HG02610 (cell line): ENCODE measurements around the gene ZGLP1.

Source experiments
- ATAC-seq: cut with Tn5 transposase; IDR thresholded peaks from one replicate; pipeline ENCODE4 v1.9.1; 2021; ENCODE audit warnings: mild to moderate bottlenecking, moderate library complexity; ENCODE audit not compliant: unreplicated experiment

ZGLP1 gene

GRCh38 chr19:10295305-10295846 lies 14.2 kb downstream of the ZGLP1 start:
- ATAC-seq = no peak

GRCh38 chr19:10294368-10294697 lies 15.3 kb downstream of the ZGLP1 start:
- ATAC-seq = no peak

- no peak for ATAC-seq
Observed at GRCh38 chr19:10293637-10294367, 15.8 kb downstream of the ZGLP1 start.

GRCh38 chr19:10292789-10293636 lies 16.6 kb downstream of the ZGLP1 start:
- ATAC-seq = no peak

GRCh38 chr19:10292206-10292788 lies 17.3 kb downstream of the ZGLP1 start:
- ATAC-seq = peak; percentile 40

- no peak for ATAC-seq
Observed at GRCh38 chr19:10291554-10292205, 17.9 kb downstream of the ZGLP1 start.

- no peak for ATAC-seq
Observed at GRCh38 chr19:10290876-10291553, 18.6 kb downstream of the ZGLP1 start.

GRCh38 chr19:10290357-10290875 lies 19.2 kb downstream of the ZGLP1 start:
- ATAC-seq = no peak

- no peak for ATAC-seq
Observed at GRCh38 chr19:10289836-10290356, 19.7 kb downstream of the ZGLP1 start, which contains the start of gene ICAM5. TSS of gene ICAM5 (plus strand) at chr19:10289952. CDS start at chr19:10290044, 92 bp downstream.

GRCh38 chr19:10289167-10289835 lies 20.3 kb downstream of the ZGLP1 start:
- ATAC-seq = no peak

- ATAC-seq = no peak
Observed at GRCh38 chr19:10288662-10289166, 20.9 kb downstream of the ZGLP1 start.

GRCh38 chr19:10286803-10287737 lies 22.5 kb downstream of the ZGLP1 start, which contains the start of gene ICAM4:
TSS of gene ICAM4 (plus strand) at chr19:10286955. CDS start at chr19:10287013, 58 bp downstream.
- no peak for ATAC-seq

- ATAC-seq = no peak
Observed at GRCh38 chr19:10285393-10285792, 24.2 kb downstream of the ZGLP1 start.

GRCh38 chr19:10284960-10285278 lies 24.7 kb downstream of the ZGLP1 start:
- no peak for ATAC-seq

GRCh38 chr19:10284065-10284959 lies 25.3 kb downstream of the ZGLP1 start:
- ATAC-seq = no peak

GRCh38 chr19:10283301-10284064 lies 26.1 kb downstream of the ZGLP1 start:
- no peak for ATAC-seq
